Liver (tissue), 3 donors: ENCODE results near the gene TACSTD2.

ENCODE experiments used
- CTCF ChIP-seq: fragments of 150-350 bp; IDR thresholded peaks from 2 replicates; pipeline ENCODE4 v1.5.1; 2017; ENCODE audit warnings: improper control_type of control experiment, low read depth, low read length; ENCODE audit not compliant: missing input control
- FOXA1 ChIP-seq: IDR thresholded peaks from 2 replicates; pipeline ENCODE4 v1.6.1; 2016; ENCODE audit warnings: antibody characterized with exemption
- GABPA ChIP-seq, 2 donors: IDR thresholded peaks in 1 of 2; conservative IDR thresholded peaks in 1 of 2; 2 replicates each; pipeline ENCODE4 v1.6.1; 2016; ENCODE audit warnings: antibody characterized with exemption in 2 of 2, mild to moderate bottlenecking in 1 of 2, moderate library complexity in 1 of 2
- HNF4A ChIP-seq, 2 donors: conservative IDR thresholded peaks; 2 replicates each; pipeline ENCODE4 v1.6.1; 2016; ENCODE audit warnings: antibody characterized with exemption in 2 of 2, mild to moderate bottlenecking in 2 of 2
- MAX ChIP-seq: IDR thresholded peaks from 2 replicates; pipeline ENCODE4 v1.6.1; 2016; ENCODE audit warnings: antibody characterized with exemption
- RAD21 ChIP-seq, 2 donors: IDR thresholded peaks; 2 replicates each; pipeline ENCODE4 v1.6.1; 2016; ENCODE audit warnings: antibody characterized with exemption in 2 of 2, mild to moderate bottlenecking in 2 of 2
- RXRA ChIP-seq, 2 donors: IDR thresholded peaks; 2 replicates each; pipeline ENCODE4 v1.6.1; 2017 to 2018; ENCODE audit warnings: antibody characterized with exemption in 2 of 2, mild to moderate bottlenecking in 1 of 2
- SP1 ChIP-seq: IDR thresholded peaks from 2 replicates; pipeline ENCODE4 v1.6.1; 2018; ENCODE audit warnings: antibody characterized with exemption, mild to moderate bottlenecking
- TAF1 ChIP-seq: conservative IDR thresholded peaks from 2 replicates; pipeline ENCODE4 v1.6.1; 2016; ENCODE audit warnings: antibody characterized with exemption, mild to moderate bottlenecking
- YY1 ChIP-seq: IDR thresholded peaks from 2 replicates; pipeline ENCODE4 v1.6.1; 2016; ENCODE audit warnings: antibody characterized with exemption, mild to moderate bottlenecking
- TF ChIP-seq, protein P1 (sequence below): IDR thresholded peaks from 2 replicates; pipeline ENCODE4 v1.6.1; 2016; ENCODE audit warnings: antibody characterized with exemption
- donor health status: healthy.
- donor health status: healthy.

- TF ChIP-seq TAF1 (no peak), CTCF (no peak), HNF4A (conservative IDR thresholded peaks at IDR 0.05) (no peak), MAX (no peak), SP1 (no peak), RAD21 (IDR thresholded peaks at IDR 0.05) (no peak), GABPA (IDR thresholded peaks at IDR 0.05 in 1 of 2, conservative IDR thresholded peaks at IDR 0.05 in 1 of 2) (no peak), YY1 (no peak), FOXA1 (no peak), RXRA (IDR thresholded peaks at IDR 0.05) (no peak)
- TF ChIP-seq, protein P1, sequence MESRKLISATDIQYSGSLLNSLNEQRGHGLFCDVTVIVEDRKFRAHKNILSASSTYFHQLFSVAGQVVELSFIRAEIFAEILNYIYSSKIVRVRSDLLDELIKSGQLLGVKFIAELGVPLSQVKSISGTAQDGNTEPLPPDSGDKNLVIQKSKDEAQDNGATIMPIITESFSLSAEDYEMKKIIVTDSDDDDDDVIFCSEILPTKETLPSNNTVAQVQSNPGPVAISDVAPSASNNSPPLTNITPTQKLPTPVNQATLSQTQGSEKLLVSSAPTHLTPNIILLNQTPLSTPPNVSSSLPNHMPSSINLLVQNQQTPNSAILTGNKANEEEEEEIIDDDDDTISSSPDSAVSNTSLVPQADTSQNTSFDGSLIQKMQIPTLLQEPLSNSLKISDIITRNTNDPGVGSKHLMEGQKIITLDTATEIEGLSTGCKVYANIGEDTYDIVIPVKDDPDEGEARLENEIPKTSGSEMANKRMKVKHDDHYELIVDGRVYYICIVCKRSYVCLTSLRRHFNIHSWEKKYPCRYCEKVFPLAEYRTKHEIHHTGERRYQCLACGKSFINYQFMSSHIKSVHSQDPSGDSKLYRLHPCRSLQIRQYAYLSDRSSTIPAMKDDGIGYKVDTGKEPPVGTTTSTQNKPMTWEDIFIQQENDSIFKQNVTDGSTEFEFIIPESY: no peak
Observed at GRCh38 chr1:58586271-58586670, 9.2 kb upstream of the TACSTD2 start.
